ENCODE data around the gene FCSK. TPM values are rescaled to one million over a fixed set of nuclear protein-coding genes. Genes with fewer than 3 reads are reported as not detected.
"Not testable (repeated sequence)": the region's sequence is repeated elsewhere in the genome, so short reads cannot be mapped to it uniquely, and the experiment has no call there.

FCSK gene
- total and polyA plus RNA-seq, 2 of the 8 experiments (the other 6 are each of a cell fraction or from before 2014, with no cell fraction given) = 4.6 to 5.1 TPM

GRCh38 chr16:70451004-70451340 lies 3.4 kb upstream of the FCSK start:
- not testable (repeated sequence) for H2BK120ac ChIP-seq (replicated peaks; ENCODE audit: low read depth, low read length); H3K4me2 ChIP-seq (ENCODE audit: insufficient read depth in 1 of 2, low read depth in 2 of 2, low read length in 2 of 2); H3K27ac ChIP-seq (ENCODE audit: low read depth, low read length); H3K9me3 ChIP-seq (ENCODE audit: insufficient read depth in 2 of 2, low read depth in 1 of 2, low read length in 1 of 2); H3K4ac ChIP-seq (replicated peaks; ENCODE audit: insufficient read length, low read depth, low read length); FAIRE-seq; H2BK15ac ChIP-seq (ENCODE audit: low read length); H4K5ac ChIP-seq (ENCODE audit: insufficient read length, low read depth, low read length); H3K79me2 ChIP-seq (ENCODE audit: control insufficient read depth in 1 of 2, insufficient read depth in 2 of 2, low read length in 2 of 2); H3K4me1 ChIP-seq (replicated peaks in 1 of 4; ENCODE audit: control insufficient read depth in 3 of 4, insufficient read depth in 4 of 4, low read length in 3 of 4); H4K8ac ChIP-seq (ENCODE audit: extremely low read depth, insufficient read depth, low read length); H4K20me1 ChIP-seq (replicated peaks in 1 of 2; ENCODE audit: control insufficient read depth in 1 of 2, insufficient read depth in 2 of 2, low read length in 2 of 2); H3K79me1 ChIP-seq (ENCODE audit: low read depth, low read length); H3K27me3 ChIP-seq (replicated peaks in 1 of 4; ENCODE audit: control insufficient read depth in 3 of 4, extremely low read depth in 1 of 4, insufficient read depth in 3 of 4, low read length in 3 of 4); H2BK5ac ChIP-seq (ENCODE audit: low read depth, low read length); DNase-seq (ENCODE audit: low read depth in 1 of 2, low spot score in 2 of 2); H3K23ac ChIP-seq (ENCODE audit: insufficient read length); H3K4me3 ChIP-seq (ENCODE audit: extremely low read depth in 1 of 4, insufficient read depth in 2 of 4, low read depth in 3 of 4, low read length in 4 of 4); H3K9ac ChIP-seq (replicated peaks in 1 of 4; ENCODE audit: extremely low read depth in 1 of 4, low read depth in 3 of 4, low read length in 3 of 4); H4K91ac ChIP-seq (replicated peaks; ENCODE audit: insufficient read length, low read length); H3K36me3 ChIP-seq (ENCODE audit: control insufficient read depth in 2 of 4, insufficient read depth in 4 of 4, low read length in 3 of 4); H2BK20ac ChIP-seq (ENCODE audit: low read length); H3K56ac ChIP-seq (replicated peaks; ENCODE audit: insufficient read length, low read depth, low read length); H2BK12ac ChIP-seq (ENCODE audit: low read depth, low read length); H3K14ac ChIP-seq (ENCODE audit: insufficient read length); H3K23me2 ChIP-seq (ENCODE audit: low read depth, low read length); H2AK5ac ChIP-seq (ENCODE audit: low read depth, low read length); H2AFZ ChIP-seq (ENCODE audit: low read length); H3K18ac ChIP-seq (ENCODE audit: extremely low read depth, low read length)
- ChIA-PET CTCF (ENCODE audit: partially characterized antibody) (interaction anchor here (0.5 to 1.9 kb wide), 6 partner anchors 10 to 57 kb away, joined by 3 to 6 read pairs (median 4); no protein-coding TSS in a partner anchor), POLR2A (ENCODE audit: partially characterized antibody) (interaction anchor here (1.5 kb wide), 1 partner anchor 21 kb away, joined by 4 read pairs; no protein-coding TSS in a partner anchor)
- 91% methylated on average over 22 of the region's 25 CpGs; no CpG with 5 or more reads in 1 of the 2 experiments for WGBS, 2 experiments (ENCODE audit: extremely low coverage in 1 of 2, insufficient coverage in 1 of 2, insufficient read length in 1 of 2, insufficient replicate concordance in 2 of 2, low coverage in 1 of 2, low lambda C conversion rate in 2 of 2, missing lambda C conversion rate in 1 of 2)
